CD4-positive, alpha-beta T cell treated with Interleukin-17A for 4 hours (primary cell): ENCODE measurements around the gene TRPV5.

Experiments
- DNase-seq: peaks from one replicate; pipeline ENCODE4 v3.0.0-alpha.2; 2020; ENCODE audit warnings: mixed read lengths

Gene TRPV5

DNA sequence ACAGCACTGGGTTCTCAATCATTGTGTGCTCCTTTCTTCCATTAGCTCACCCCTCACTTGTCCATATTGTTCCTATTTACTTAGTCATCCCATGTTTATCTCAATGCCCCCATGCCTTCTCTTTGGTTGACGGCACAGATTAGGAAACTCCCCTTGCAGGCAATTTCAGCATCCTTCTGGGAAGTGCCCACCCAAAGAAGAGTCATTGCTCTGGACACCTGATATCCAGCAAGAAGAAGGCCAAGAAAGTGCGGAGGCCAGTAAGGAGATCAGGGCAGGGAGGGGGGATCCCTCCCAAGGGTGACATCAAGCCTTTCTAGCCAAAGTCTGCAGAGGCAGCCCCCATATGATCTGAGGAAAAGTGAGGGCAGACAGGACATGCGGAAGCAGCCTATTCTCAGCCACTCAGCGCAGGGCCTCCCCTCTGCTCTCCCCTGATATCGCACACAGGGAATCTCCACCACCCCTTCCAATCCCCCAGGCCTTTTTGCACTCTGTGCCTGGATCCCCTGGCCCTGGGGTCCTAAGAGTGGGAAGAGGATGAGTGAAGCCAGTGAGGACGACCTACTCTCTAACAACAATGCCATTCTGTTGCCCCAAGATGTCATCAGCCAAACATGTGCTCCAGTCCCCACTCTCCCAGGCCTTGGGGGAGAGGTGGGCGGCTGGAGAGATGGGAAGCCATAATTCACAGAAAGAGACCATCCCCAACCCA is 49.8 kb downstream of the TRPV5 start:
- no peak for DNase-seq

DNA sequence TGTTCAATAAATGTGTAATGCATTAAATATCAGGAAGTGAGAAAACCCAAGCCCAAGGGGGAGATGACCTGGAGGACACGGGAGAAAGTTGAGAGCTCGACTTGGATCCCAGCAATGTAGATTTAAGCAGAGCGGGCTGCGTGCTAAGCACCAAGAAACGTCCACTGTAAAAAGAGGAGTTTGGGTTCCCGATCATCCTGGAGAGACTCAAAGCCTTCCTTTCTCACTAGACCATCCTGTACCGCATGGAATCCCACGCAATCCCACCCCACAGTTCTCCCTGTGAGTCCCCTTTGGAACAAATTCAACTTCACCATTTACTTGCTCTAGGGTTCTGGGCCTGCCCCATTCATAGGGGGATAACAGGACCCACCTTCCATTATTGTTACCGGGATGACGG is 50.4 kb downstream of the TRPV5 start:
- no peak for DNase-seq

DNA sequence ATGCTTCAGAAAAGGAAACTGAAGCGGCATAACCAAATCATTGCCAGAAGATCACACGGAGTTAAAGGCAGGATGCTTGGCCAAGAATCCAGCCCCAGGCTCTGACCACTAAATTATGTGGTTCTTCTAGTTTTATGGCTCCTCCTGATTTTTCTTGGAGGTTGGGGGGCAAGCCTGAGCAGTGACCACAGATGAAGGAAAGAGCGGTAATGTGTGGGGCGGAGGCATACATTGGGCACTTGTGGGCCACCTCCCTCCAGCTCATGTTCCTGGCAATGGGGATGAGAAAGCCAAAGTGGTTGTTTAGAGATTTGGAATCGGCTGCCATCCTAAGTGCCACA is 51.2 kb downstream of the TRPV5 start:
- DNase-seq: no peak

DNA sequence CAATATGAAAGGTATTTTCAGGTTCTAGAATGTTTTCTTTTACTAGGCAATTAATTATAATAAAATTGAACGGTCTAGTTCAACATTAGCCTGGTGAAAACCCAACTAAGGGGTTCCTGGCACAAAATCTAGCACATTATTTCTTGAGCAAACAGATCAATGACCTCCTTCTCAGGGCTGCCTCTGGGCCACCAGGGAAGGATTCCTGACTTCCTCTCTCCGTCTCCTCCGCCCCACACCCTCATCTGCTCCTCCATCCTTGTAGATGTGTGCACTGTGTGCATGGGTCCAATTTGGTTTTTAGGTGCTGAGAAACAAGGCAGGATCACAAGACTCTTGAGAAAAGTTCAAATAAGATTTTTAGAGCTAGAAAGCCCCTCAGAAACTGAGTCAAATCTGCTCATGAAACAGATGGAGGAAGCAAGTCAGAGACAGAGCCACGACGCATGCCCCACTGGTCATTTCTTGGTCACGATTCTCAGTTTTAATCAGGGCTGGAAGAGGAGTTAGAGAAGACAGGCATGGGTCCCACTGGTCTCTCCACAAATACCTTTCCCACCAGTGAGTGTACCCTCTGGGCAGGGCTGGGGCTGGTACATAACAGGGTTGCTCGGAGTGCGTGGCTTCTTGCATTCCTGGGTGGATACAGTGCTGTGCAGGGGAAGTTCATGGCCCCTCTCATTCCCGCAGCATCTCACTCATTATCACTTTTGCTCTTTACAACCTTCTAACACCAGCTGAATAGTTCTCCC is 51.8 kb downstream of the TRPV5 start:
- no peak for DNase-seq

DNA sequence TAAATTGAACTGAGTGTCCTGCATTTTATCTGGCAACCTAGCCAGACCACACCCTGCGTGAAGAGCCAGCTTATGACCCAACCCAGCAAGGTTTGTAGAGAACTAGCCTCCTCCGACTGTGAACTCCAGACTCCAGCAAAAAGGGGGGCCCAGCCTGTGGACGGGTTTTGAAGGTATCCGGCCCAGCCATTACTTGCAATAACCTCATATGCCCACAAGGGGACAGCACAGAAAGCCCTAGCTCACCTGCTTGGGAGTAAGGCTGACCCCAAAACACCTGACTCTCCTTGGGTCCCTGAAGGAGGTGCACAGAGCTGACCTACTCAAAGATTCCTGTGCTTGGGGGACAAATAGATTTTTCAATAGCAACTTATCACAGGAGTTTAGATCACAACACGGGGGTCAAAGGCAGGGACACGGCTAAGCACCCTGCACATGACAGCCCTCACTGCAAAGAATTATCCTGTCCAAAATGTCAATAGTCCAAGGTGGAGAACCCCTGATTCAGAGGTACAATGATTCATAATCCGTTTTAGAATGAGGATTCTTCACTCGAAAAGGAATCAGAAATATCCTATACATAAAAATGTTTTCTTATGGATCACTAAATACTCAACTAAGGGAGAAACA is 52.6 kb downstream of the TRPV5 start:
- DNase-seq: peak; percentile 61

DNA sequence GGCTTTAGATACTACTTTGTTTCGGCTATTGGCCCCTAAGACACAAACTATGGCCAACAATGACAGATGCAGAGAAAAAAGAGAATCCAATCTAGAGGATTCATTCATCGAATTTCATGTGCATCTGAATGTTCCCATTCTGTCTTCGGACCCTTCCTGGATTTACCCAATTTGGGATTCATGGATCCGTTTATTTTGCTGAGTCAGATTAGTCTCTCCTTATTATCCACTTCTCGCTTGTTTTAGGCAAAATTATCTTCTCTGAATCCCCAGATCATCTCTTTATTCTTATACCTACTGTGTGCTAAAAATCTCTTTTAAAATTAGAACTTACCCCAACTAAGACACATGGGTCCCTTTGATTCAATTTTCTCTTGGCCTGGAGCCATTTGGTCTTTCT is 54.5 kb downstream of the TRPV5 start:
- DNase-seq: no peak

DNA sequence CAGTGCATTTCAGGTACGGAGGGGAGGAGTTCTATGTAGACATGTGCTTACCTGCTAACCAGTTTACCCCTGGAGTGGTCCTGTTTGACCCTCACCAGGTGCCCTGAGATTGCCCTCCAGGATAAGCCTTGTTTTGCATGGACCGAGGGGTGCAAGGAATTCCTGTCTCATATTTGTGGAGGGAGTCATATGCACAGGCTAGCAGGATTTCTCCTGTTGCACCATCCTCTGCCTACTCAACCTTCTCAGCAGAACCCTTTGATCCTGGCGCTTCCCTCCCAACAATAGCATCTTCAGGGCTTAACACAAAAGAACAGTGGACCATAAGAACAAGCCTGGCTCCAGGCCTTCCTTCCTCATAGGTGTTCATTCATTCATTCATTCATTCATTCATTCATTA is 55.2 kb downstream of the TRPV5 start:
- no peak for DNase-seq

DNA sequence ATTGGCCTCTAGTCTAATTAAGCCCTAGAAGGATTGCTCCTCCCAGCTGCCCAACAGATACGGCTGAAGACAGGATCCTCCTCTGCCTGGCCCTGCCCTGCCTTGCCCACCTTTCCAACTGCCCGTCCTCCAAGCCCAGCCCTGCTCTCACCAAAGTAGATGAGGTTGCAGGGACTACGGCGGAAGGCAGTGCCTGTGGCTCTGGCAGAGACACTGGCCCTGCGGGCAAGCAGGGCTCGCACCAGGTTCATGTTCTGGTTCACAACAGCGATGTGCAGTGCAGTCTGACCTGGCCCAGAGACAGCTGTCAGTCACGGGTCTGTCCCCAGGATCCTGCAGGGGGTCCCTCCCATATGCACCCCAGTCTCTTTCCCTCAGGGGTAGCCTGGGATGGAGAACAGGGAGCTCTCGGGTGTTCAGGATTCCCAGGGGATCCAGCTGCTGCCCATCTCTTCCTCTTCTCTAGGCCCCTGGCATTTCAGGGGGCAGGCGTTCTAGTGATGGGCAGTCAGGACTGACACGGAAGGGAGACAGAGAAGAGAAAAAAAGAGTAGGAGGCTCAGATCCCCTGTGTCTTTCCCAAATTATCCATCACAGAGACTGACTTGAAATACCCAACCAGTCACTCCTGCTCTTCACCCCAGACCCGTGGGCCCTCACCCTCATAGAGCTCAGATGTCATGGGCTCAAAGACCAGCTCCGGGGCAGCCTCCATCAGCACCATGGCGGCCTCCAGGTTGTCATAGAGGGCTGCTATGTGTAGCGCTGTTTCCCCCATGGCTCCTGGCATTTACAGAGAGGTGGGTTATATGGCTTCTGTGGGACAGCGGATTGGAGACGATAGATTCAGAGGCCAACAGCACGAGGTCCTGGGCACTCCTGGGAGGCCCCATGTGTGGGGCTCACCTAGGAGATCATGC is 56.3 kb downstream of the TRPV5 start:
- DNase-seq: no peak

DNA sequence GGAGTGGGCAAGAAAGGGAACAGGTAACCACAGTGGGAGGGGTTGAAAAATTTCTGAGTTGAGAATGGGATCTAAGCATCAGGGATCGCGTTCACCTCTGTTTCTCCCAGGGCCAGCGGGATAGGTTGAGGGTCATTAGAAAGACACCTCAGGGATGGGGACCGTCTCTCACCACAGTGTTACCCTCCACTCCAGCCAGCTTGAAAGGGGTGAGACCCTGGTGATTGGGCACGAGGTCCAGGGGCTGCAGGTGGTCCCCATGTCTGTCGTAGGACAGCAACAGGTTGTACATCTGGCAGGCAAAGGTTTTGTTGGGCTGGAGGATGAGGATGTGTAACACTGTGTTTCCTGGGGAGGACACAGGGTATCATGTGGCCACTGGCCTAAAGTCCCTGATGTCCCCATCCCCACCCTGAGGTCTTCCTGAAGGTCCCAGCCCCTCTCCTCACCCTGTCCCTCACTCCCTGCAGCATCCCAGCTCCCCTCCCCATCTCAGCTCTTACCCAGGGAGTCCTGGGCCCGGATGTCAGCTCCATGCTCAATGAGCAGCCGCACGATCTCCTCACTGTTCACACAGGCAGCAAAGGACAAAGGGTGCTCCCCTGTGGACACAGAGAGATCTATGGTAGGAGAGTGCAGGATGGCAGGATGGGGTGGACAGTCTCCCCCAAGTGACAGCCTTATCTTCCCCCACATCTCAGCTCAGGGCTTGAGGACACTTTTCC is 57.1 kb downstream of the TRPV5 start:
- no peak for DNase-seq

DNA sequence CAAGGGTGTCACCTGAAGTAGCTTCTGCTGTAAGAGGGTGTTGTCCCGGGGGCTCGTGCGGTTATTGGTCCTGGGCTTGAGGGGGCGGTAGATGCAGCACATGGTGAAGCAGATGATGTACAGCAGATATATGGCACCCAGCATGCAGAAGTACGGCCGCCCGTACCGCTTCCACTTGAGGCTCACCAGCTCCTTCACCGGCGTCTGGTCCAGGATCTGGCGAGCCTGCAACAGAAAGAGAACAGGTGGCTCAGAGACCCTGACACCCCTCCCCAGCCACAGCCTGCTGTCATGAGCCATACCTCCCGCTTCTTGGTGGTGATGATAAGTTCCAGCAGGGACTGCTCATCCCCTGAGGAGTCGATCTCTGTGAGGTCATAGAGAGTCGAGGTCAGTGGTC is 58.1 kb downstream of the TRPV5 start:
- no peak for DNase-seq

DNA sequence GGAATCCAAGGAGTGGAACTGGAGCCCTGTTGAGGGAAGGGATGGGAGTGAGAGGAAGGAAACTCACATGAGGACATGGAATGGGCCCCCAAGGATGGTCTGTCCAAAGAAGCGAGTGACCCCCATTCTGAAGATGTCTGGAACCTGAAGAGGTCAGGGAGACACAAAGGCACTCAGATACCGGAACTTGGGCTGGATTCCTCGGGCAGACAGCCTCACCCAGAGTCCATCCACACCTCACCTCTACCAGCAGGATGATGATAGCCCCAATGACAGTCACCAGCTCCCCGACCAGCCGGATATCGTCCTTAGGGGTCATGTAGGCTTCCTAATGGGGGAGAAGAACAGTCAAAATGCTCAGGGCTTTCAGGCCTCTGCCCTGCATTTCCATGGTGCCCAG is 58.7 kb downstream of the TRPV5 start:
- no peak for DNase-seq

DNA sequence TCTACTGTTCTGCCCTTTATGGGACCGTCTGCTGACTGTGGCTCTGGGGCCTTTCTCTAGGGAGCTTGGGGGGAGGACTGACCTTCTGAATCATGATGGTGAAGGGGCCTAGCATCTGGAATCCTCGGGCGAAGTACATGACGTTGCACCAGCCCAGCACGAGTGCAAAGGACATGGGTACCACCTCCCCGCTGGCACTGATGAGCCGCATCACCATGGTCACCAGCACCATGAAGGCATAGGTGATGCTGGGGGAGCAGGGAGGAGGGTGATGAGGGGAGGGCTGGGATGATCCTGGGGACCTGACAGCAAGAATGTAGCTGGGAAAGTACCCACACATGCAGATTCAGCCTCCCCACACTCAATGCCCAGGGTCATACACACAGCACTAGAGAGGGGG is 59.1 kb downstream of the TRPV5 start:
- no peak for DNase-seq

DNA sequence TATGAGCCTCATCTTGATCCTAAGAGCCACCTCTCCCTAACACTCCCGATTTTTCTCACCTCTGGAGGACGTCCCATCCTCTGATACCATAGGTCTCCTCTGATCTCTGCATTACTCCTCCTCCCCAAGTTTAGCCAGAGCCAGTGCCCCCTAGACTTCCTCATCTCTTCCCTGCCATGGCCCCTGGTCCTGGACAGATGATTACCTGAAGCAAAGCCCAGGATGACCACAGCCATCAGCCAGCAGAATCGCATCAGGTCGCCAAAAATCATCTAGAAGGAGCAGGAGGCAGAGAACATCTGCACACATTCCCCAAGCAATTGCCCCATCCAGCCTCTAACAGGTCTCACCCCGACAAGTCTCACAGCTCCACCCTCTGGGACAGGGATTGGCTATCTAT is 59.7 kb downstream of the TRPV5 start:
- DNase-seq: no peak

DNA sequence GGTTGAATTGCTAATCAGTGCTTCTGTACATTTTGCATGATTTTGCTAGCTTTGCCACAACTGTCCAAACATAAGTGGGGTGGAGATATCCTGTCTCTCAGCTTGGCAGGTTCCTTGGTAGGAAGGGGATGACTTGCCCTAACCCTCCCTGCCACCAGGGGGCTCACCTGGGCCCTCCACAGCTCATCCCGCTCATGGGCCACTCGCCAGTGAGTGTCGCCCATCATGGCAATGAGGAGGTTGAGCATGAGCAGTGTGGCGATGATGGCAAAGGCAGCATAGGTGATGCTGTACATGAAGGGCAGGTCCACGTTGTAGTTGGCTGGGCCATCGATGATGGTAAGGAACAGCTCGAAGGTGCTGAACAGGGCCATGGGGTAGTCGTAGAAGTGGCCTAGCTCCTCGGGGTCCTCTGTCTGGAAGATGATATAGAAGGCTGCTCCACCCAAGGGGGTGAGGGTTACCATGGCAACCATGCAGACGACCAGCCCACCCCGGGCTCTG is 60.2 kb downstream of the TRPV5 start:
- peak; percentile 48 for DNase-seq

DNA sequence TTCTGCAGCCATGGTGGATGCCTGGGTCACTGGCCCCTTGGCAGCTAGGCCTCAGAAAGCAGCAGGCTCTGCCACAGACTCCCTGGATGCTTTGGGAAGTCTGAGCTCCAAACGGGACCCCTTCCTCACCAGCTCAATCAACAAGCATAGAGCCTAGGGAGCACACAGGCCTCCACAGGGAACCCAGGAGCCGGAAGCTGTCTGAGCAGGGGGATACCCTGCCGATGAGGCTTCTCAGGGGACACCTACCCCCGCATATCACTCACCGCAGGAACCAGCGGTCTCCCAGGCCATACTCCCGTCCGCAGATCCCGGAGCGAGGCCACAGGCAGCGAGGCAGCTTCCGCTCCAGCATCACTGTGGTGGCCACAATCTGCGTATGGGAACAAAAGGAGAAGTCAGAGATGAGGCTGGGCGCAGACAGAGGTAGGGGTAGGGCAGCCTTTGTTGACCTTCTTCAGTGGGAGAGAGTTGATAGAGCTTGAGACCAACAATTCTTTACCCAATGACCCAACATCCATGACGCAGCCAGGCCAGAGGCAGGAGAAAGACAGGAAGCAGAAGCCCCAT is 61.4 kb downstream of the TRPV5 start:
- DNase-seq: no peak

DNA sequence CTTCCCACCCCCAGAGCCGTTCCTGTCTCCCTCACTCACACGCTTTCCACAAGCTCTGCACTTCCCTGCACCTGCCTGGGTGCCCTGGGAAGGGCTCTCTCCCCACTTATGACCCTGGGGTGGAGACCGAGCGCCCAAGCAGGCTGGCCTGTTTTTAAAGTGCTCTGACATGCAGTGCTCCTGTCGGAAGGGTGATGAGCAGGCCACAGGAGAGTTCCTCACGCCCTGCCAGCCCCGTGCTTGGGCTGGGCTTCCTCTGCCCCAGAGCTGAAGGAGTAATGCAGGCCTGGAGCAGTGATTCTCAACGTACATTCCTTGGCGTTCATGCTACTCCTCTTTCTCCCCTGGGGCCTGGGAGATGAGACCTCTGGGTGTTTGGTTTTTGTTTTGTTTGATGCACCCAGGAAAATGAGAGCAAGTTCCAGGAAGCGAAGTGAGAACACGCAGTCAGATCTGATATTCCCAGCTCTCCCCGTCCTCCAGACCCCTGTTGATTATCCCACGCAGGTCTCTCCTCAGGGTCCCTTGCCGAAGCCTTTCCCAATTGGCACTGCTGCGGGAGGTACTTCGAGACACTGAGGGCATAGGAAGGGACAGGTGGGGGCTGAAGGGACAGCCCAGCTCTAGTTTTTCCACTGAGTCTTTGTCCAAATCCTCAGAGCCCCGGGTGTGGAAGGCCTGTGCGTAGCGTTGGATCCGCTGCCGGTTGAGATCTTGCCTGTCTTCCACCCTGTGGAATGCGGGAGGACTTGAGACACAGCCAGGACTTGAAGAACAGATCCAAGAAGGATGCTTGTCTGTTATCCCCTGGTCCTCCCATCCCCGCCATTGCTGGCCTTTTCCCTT is 62.1 kb downstream of the TRPV5 start:
- DNase-seq: no peak

DNA sequence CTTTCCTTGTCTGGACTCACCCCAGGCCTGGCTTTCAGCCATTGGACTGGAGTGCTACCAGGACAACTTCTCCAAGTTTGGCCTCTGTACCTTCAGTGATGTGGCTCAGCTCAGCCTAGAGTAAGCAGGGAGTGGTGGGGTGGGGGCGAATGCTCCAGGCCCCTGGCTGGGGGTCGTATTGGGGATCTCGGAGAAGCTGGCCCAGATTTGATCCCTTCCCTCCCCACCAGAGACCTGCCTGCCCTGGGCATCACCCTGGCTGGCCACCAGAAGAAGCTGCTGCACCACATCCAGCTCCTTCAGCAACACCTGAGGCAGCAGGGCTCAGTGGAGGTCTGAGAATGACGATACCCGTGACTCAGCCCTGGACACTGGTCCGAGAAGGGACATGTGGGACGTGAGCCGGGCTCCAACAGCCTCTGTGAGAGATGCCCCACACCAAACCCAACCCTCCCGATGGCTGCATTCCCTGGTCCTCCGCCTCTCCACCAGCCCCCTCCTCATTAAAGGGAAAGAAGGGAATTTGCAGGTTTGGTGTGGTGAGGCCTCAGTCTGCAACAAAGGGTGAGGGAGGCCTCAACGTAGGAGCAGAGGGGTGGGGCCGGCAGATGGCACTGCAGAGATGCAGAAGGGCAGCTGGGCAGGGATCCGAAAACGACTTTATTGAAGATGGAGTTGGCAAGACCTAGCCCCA is 62.8 kb downstream of the TRPV5 start:
- no peak for DNase-seq

DNA sequence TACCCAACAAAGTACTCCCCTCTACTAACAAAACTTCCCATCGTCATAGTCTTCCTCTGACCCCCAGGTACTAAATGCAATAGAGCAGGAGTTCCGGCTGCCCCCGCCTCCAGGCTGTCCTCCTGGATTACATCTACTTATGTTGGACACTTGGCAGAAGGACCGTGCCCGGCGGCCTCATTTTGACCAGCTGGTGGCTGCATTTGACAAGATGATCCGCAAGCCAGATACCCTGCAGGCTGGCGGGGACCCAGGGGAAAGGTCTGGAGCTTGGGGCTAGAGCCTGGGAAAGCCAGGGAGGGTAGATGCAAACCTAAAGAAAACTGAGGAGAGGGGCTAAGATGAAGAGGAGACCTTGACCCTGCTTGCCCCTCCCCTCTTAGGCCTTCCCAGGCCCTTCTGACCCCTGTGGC is 63.4 kb downstream of the TRPV5 start:
- DNase-seq: no peak

DNA sequence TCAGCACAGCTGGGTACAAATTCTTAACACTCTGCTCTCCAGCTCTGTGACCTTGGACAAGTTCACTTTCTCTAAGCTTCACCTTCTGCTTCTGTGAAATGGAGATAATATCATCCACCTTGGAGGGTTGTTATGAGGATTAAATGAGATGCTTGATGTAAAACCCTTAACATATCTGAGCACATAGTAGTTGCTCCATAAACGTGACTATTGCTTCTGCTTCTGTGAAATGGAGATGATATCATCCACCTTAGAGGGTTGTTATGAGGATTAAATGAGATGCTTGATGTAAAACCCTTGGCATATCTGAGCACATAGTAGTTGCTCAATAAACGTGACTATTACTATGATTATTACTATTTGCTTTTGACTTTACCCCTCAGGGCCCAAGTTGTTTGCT is 64.1 kb downstream of the TRPV5 start:
- no peak for DNase-seq

DNA sequence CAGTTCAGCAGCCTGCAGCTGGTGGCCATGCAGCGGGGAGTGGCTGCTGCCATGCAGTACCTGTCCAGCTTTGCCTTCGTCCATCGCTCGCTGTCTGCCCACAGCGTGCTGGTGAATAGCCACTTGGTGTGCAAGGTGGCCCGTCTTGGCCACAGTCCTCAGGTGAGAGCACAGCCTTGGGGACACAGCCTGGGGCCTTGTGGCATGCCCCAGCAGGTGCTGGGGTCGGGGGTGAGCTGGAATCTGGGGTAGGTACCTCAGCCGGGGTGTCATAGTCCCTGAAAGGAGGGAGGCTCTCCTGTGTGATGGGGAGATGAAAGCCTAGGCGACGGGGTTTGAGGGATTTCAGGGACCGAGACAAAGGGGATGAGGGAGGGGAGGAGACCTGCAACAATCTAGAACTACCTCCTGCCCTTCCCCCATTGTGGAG is 64.5 kb downstream of the TRPV5 start:
- DNase-seq: no peak
